ENCODE measurements around the gene FMNL1.

Gene FMNL1, protein sequence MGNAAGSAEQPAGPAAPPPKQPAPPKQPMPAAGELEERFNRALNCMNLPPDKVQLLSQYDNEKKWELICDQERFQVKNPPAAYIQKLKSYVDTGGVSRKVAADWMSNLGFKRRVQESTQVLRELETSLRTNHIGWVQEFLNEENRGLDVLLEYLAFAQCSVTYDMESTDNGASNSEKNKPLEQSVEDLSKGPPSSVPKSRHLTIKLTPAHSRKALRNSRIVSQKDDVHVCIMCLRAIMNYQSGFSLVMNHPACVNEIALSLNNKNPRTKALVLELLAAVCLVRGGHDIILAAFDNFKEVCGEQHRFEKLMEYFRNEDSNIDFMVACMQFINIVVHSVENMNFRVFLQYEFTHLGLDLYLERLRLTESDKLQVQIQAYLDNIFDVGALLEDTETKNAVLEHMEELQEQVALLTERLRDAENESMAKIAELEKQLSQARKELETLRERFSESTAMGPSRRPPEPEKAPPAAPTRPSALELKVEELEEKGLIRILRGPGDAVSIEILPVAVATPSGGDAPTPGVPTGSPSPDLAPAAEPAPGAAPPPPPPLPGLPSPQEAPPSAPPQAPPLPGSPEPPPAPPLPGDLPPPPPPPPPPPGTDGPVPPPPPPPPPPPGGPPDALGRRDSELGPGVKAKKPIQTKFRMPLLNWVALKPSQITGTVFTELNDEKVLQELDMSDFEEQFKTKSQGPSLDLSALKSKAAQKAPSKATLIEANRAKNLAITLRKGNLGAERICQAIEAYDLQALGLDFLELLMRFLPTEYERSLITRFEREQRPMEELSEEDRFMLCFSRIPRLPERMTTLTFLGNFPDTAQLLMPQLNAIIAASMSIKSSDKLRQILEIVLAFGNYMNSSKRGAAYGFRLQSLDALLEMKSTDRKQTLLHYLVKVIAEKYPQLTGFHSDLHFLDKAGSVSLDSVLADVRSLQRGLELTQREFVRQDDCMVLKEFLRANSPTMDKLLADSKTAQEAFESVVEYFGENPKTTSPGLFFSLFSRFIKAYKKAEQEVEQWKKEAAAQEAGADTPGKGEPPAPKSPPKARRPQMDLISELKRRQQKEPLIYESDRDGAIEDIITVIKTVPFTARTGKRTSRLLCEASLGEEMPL

DNA sequence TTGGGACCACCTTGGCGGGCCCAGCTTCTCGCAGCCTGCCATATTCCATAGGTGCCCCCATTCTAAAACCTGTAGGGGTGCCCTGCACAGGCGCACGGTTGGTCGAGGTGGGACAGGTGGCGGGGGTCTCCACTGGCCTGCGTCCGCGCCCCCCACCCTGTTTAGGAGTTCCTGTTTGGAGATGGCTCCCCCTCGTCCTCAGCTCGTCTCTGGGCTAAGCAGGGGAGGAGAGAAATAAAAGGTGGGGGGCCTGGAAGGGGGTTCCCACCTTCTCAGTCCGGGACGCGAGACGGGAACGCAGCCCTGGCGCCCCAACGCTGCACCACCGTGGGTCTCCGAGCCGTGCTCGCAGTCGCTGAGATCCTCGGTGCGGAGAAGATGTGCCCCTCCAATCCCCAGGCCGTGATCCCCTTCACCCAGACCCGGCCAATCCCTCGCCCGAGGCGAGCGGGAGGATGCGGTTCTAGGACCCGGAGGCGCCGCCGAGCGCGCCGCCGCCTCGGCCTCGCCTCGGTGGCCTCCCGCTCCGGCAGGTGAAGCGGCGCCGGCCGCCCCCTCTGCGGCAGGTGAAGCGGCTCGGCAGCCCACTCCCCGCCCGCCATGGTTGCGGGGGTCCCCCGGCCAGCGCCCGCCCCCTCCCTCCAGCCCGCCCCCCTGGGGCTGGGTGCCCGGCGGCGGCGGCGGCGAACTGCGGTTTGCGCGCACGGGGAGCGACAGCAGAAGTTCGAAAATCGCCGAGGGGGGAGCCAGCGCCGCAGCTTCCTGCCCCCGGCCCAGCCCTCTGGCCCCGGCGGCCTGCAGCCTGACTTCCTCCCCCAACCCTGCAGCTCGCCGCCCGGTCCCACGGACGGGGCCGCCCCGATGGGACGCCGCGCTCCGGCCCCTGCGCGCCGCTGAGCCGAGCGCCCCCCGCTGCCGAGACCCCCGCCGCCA lies at the start of gene FMNL1:
Gene FMNL1 (plus strand): TSS at position 805 of the 933 bp plus-strand sequence. CDS start 240 bp downstream, outside the sequence.
- TF ChIP-seq, protein P1, sequence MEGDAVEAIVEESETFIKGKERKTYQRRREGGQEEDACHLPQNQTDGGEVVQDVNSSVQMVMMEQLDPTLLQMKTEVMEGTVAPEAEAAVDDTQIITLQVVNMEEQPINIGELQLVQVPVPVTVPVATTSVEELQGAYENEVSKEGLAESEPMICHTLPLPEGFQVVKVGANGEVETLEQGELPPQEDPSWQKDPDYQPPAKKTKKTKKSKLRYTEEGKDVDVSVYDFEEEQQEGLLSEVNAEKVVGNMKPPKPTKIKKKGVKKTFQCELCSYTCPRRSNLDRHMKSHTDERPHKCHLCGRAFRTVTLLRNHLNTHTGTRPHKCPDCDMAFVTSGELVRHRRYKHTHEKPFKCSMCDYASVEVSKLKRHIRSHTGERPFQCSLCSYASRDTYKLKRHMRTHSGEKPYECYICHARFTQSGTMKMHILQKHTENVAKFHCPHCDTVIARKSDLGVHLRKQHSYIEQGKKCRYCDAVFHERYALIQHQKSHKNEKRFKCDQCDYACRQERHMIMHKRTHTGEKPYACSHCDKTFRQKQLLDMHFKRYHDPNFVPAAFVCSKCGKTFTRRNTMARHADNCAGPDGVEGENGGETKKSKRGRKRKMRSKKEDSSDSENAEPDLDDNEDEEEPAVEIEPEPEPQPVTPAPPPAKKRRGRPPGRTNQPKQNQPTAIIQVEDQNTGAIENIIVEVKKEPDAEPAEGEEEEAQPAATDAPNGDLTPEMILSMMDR (IDR thresholded peaks at IDR 0.05; ENCODE audit: unreplicated experiment in 3 of 3) = no peak
- Mint-ChIP-seq H3K36me3 (ENCODE audit: low read depth) (no peaks in the 10 kb centered on the region), H3K9me3 (no peaks in the 10 kb centered on the region), H3K4me3 (peak within 1 kb of the TSS; percentile 77 to 83 (median 81)), H3K27ac (no peak within 1 kb of the TSS), H3K27me3 (ENCODE audit: low read depth) (peaks cover 65% of the 10 kb centered on the region), H3K4me1 (peaks cover 14% of the 10 kb centered on the region)

DNA sequence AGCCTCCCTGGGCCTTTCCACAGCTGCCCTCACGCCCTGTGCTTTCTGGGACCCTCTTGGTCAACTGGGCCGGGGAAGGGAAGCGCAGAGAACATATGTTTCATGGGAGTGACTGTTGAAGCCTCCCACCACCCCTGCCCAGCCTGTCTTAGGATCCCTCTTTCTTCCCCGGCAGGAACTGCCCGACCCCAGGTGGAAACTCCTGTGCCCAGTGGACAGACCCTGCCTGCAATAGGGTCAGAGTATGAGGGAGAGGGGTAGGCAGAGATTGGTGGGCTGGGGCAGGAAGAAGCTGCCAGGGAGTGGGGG lies 49.5 kb upstream of the FMNL1 start:
- TF ChIP-seq, protein P1 (IDR thresholded peaks at IDR 0.05; ENCODE audit: unreplicated experiment in 3 of 3) = no peak
- H3K27ac Mint-ChIP-seq = peak overlapping the region; percentile 99

DNA sequence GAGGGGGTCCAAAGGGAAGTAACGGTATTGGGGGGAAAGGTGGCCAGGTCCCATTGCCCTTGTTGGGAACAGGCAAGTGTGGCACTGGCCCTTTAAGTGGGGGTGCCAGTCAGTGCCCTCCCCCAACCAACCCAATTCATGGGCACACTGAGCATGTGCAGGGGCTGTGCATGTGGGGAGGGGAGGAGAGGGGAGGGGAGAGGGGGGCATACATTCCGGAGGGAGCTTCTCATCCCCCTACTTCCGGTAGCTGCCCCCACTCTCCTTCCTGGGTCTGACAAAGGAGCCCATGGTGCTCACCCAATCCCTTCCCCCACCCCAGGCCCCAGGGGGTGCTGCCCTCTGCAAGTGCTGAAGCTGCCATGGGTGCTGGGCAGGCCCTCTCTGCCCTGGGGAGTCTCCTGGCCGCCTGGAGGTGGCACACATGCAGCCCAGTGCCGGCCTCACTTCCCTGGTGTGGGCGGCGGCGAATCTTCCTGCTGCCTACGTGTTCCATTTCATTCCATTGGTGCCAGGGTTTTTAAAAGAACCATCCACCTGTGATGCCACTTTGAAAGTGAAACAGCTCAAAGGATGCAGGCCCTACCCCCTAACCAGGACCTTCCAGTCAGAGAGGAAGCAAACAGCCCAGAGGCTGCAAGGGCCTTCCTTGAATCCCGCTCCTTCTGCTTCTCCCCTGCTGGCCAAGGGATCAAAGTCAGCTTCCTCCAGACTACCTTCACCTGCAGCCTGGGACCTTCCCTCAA lies 49.0 kb upstream of the FMNL1 start:
- H3K4me1 Mint-ChIP-seq = peaks cover 49% of the 10 kb centered on the region
- peaks cover 19% of the 10 kb centered on the region for H3K36me3 Mint-ChIP-seq (ENCODE audit: low read depth)
- H3K27ac Mint-ChIP-seq = peak overlapping the region; percentile 99
- peak overlapping the region; percentile 19 to 71 (median 63) for H3K4me3 Mint-ChIP-seq
- no peaks in the 10 kb centered on the region for H3K27me3 Mint-ChIP-seq (ENCODE audit: low read depth)
- H3K9me3 Mint-ChIP-seq = no peaks in the 10 kb centered on the region
- TF ChIP-seq, protein P1 (IDR thresholded peaks at IDR 0.05; ENCODE audit: unreplicated experiment in 3 of 3) = no peak

More for the DNA sequence above, 49.5 kb upstream of the FMNL1 start:
- Mint-ChIP-seq H3K36me3 (ENCODE audit: low read depth) (peaks cover 19% of the 10 kb centered on the region), H3K4me1 (peaks cover 49% of the 10 kb centered on the region), H3K27me3 (ENCODE audit: low read depth) (no peaks in the 10 kb centered on the region), H3K4me3 (peak overlapping the region; percentile 19 to 71 (median 50)), H3K9me3 (no peaks in the 10 kb centered on the region)

DNA sequence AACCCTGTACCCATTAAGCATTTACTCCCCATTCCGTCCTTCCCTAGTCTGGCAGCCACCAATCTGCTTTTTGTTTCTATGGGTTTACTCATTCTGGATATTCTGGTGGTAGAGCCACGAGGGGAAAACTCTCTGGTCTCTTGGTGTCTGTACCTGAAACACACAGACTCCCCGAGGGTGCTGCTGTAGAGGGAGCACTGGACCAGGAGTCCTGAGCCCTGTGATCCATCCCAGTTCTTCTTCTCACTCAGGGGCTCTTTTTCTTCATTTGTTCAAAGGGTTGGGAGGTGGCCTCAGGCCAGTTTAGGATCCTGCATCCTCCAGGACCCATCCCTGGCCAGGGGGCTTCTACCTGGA lies 45.9 kb upstream of the FMNL1 start:
- peaks cover 2% of the 10 kb centered on the region for H3K36me3 Mint-ChIP-seq (ENCODE audit: low read depth)
- peaks cover 38% of the 10 kb centered on the region for H3K4me1 Mint-ChIP-seq
- H3K27ac Mint-ChIP-seq = peak overlapping the region; percentile 84 to 96 (median 91)
- peak overlapping the region in 1 of 3 experiments; percentile 36 for H3K4me3 Mint-ChIP-seq
- no peaks in the 10 kb centered on the region for H3K27me3 Mint-ChIP-seq (ENCODE audit: low read depth)
- TF ChIP-seq, protein P1 (IDR thresholded peaks at IDR 0.05; ENCODE audit: unreplicated experiment in 3 of 3) = no peak
- H3K9me3 Mint-ChIP-seq = no peaks in the 10 kb centered on the region

DNA sequence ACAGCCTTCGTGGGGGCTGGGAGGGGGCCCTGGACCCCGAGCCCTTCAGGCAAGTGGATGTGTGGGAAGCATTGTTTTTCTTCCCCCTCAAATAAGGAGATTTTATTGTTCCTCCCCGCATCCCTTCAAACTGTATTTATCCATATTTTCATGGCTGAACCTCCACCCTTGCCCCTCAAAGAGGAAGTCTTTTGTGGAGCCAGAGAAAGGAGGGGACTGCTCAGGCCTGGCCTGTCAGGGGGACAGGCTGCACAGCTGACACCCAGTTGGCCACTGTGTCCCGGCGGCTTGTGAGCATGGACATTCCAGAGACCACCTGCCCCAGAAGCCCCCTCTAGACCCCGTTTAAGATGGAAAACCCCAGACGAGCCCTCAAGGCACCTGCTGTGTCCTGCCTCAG lies 44.1 kb upstream of the FMNL1 start:
- H3K4me1 Mint-ChIP-seq = peaks cover 20% of the 10 kb centered on the region
- H3K27me3 Mint-ChIP-seq (ENCODE audit: low read depth) = no peaks in the 10 kb centered on the region
- TF ChIP-seq, protein P1 (IDR thresholded peaks at IDR 0.05; ENCODE audit: unreplicated experiment in 3 of 3) = no peak
- H3K4me3 Mint-ChIP-seq = no peak overlapping the region
- no peaks in the 10 kb centered on the region for H3K36me3 Mint-ChIP-seq (ENCODE audit: low read depth)
- H3K9me3 Mint-ChIP-seq = no peaks in the 10 kb centered on the region
- peak overlapping the region in 2 of 3 experiments; percentile 41 to 57 for H3K27ac Mint-ChIP-seq

All from nephron (organoid).